BLaER1 treated with 17β-estradiol and CSF1 and Interleukin-3, amounts not matched to agents 10 nM and 100 nM (cell line): ENCODE results near the gene SLC6A7.

Experiments used
- H3K27ac ChIP-seq, 11 experiments: shearing (Covaris generic); formaldehyde crosslinking; 2 replicates each; pipeline ENCODE4 v1.8.1; 2022
- H3K27me3 ChIP-seq, 11 experiments: shearing (Covaris generic); formaldehyde crosslinking; 2 replicates each; pipeline ENCODE4 v1.8.1; 2022
- H3K36me3 ChIP-seq, 11 experiments: shearing (Covaris generic); formaldehyde crosslinking; 2 replicates each; pipeline ENCODE4 v1.8.1; 2022
- H3K4me1 ChIP-seq, 10 experiments: shearing (Covaris generic); formaldehyde crosslinking; 2 replicates each; pipeline ENCODE4 v1.8.1; 2022
- H3K4me2 ChIP-seq, 11 experiments: shearing (Covaris generic); formaldehyde crosslinking; 2 replicates each; pipeline ENCODE4 v1.8.1; 2022
- H3K4me3 ChIP-seq, 10 experiments: shearing (Covaris generic); formaldehyde crosslinking; 2 replicates each; pipeline ENCODE4 v1.8.1; 2022
- H3K9ac ChIP-seq, 11 experiments: shearing (Covaris generic); formaldehyde crosslinking; 2 replicates each; pipeline ENCODE4 v1.8.1; 2022
- H3K9me3 ChIP-seq, 11 experiments: shearing (Covaris generic); formaldehyde crosslinking; replicated peaks in 1 of 11; 2 replicates each; pipeline ENCODE4 v1.8.1; 2022
- H4K20me1 ChIP-seq, 11 experiments: shearing (Covaris generic); formaldehyde crosslinking; 2 replicates each; pipeline ENCODE4 v1.8.1; 2022
- Cebpa-rat ChIP-seq, 11 experiments: shearing (Covaris generic); IDR thresholded peaks; 2 replicates each; pipeline ENCODE4 v1.8.1; 2022

The SLC6A7 gene

GRCh38 chr5:150189326-150189725 is 536 bp upstream of the SLC6A7 start:
- Histone ChIP-seq H3K9ac (no peak overlapping the region), H3K4me3 (no peak overlapping the region), H4K20me1 (peaks cover 0 to 15% (median 0%) of the 10 kb centered on the region in 11 experiments; a peak in 5 of 22 replicates), H3K4me1 (peaks cover 16 to 27% (median 25%) of the 10 kb centered on the region in 10 experiments), H3K36me3 (no peaks in the 10 kb centered on the region), H3K4me2 (no peak overlapping the region), H3K9me3 (no peaks in the 10 kb centered on the region), H3K27me3 (peaks cover 54 to 68% (median 63%) of the 10 kb centered on the region in 11 experiments), H3K27ac (no peak overlapping the region)
- TF ChIP-seq Cebpa-rat (IDR thresholded peaks at IDR 0.05): no peak

- Histone ChIP-seq H3K4me3 (0 out of 20 replicates have a peak overlapping the region, but pooled peaks of 1 of the 10 experiments have one; percentile 10), H3K9ac (no peak overlapping the region), H3K27me3 (peaks cover 54 to 68% (median 63%) of the 10 kb centered on the region in 11 experiments), H3K36me3 (no peaks in the 10 kb centered on the region), H3K4me1 (peaks cover 11 to 19% (median 18%) of the 10 kb centered on the region in 10 experiments), H4K20me1 (peaks cover 0 to 15% (median 0%) of the 10 kb centered on the region in 11 experiments; a peak in 5 of 22 replicates), H3K9me3 (no peaks in the 10 kb centered on the region), H3K4me2 (peak overlapping the region in 8 of 11 experiments; percentile 3 to 60 (median 34); a peak in 10 of 22 replicates), H3K27ac (no peak overlapping the region)
- no peak for TF ChIP-seq Cebpa-rat (IDR thresholded peaks at IDR 0.05)
Observed at GRCh38 chr5:150190503-150190979, 679 bp downstream of the SLC6A7 start.

- Histone ChIP-seq H3K4me3 (no peak overlapping the region), H3K9ac (no peak overlapping the region), H3K36me3 (no peaks in the 10 kb centered on the region), H3K27me3 (peaks cover 54 to 68% (median 63%) of the 10 kb centered on the region in 11 experiments), H3K27ac (no peak overlapping the region), H3K4me2 (no peak overlapping the region), H3K4me1 (peaks cover 9 to 18% (median 14%) of the 10 kb centered on the region in 10 experiments; a peak in 19 of 20 replicates), H4K20me1 (peaks cover 0 to 15% (median 0%) of the 10 kb centered on the region in 11 experiments; a peak in 5 of 22 replicates), H3K9me3 (no peaks in the 10 kb centered on the region)
- TF ChIP-seq Cebpa-rat (IDR thresholded peaks at IDR 0.05): no peak
Observed at GRCh38 chr5:150190987-150191386, 1.1 kb downstream of the SLC6A7 start.

GRCh38 chr5:150192462-150192861 is 2.6 kb downstream of the SLC6A7 start:
- no peak for TF ChIP-seq Cebpa-rat (IDR thresholded peaks at IDR 0.05)
- Histone ChIP-seq H3K4me1 (peaks cover 7 to 18% (median 9%) of the 10 kb centered on the region in 10 experiments; a peak in 16 of 20 replicates), H3K27ac (no peak overlapping the region), H3K27me3 (peaks cover 53 to 62% (median 60%) of the 10 kb centered on the region in 11 experiments), H4K20me1 (peaks cover 0 to 15% (median 0%) of the 10 kb centered on the region in 11 experiments; a peak in 6 of 22 replicates), H3K4me3 (no peak overlapping the region), H3K9ac (no peak overlapping the region), H3K4me2 (no peak overlapping the region), H3K36me3 (no peaks in the 10 kb centered on the region), H3K9me3 (no peaks in the 10 kb centered on the region)

GRCh38 chr5:150195736-150196485 is 6.0 kb downstream of the SLC6A7 start:
- no peak overlapping the region for H3K9ac ChIP-seq
- no peak overlapping the region for H3K4me3 ChIP-seq
- H3K9me3 ChIP-seq: no peaks in the 10 kb centered on the region; a peak in 1 of 22 replicates
- peaks cover 19 to 28% (median 25%) of the 10 kb centered on the region in 11 experiments for H3K27me3 ChIP-seq
- TF ChIP-seq Cebpa-rat (IDR thresholded peaks at IDR 0.05): no peak
- H3K27ac ChIP-seq: no peak overlapping the region
- peaks cover 0 to 2% (median 0%) of the 10 kb centered on the region in 11 experiments; a peak in 2 of 22 replicates for H4K20me1 ChIP-seq
- no peak overlapping the region for H3K4me2 ChIP-seq
- H3K36me3 ChIP-seq: no peaks in the 10 kb centered on the region
- H3K4me1 ChIP-seq: peaks cover 0 to 6% (median 0%) of the 10 kb centered on the region in 10 experiments; a peak in 3 of 20 replicates

GRCh38 chr5:150196514-150196913 is 6.7 kb downstream of the SLC6A7 start:
- Histone ChIP-seq H3K4me2 (no peak overlapping the region), H3K27me3 (peaks cover 13 to 22% (median 19%) of the 10 kb centered on the region in 11 experiments), H3K9me3 (no peaks in the 10 kb centered on the region; a peak in 1 of 22 replicates), H3K9ac (no peak overlapping the region), H3K4me3 (no peak overlapping the region), H4K20me1 (no peaks in the 10 kb centered on the region; a peak in 1 of 22 replicates), H3K36me3 (no peaks in the 10 kb centered on the region), H3K4me1 (peaks cover 0 to 6% (median 0%) of the 10 kb centered on the region in 10 experiments; a peak in 2 of 20 replicates), H3K27ac (no peak overlapping the region)
- no peak for TF ChIP-seq Cebpa-rat (IDR thresholded peaks at IDR 0.05)

- no peaks in the 10 kb centered on the region for H3K36me3 ChIP-seq
- no peak for TF ChIP-seq Cebpa-rat (IDR thresholded peaks at IDR 0.05)
- no peaks in the 10 kb centered on the region; a peak in 1 of 22 replicates for H3K9me3 ChIP-seq
- H3K27me3 ChIP-seq: peaks cover 8 to 17% (median 14%) of the 10 kb centered on the region in 11 experiments
- H4K20me1 ChIP-seq: no peaks in the 10 kb centered on the region; a peak in 1 of 22 replicates
- H3K9ac ChIP-seq: no peak overlapping the region
- peaks cover 0 to 6% (median 0%) of the 10 kb centered on the region in 10 experiments; a peak in 2 of 20 replicates for H3K4me1 ChIP-seq
- no peak overlapping the region for H3K4me3 ChIP-seq
- no peak overlapping the region for H3K4me2 ChIP-seq
- no peak overlapping the region for H3K27ac ChIP-seq
Observed at GRCh38 chr5:150196986-150197385, 7.1 kb downstream of the SLC6A7 start.

- H3K9me3 ChIP-seq: no peaks in the 10 kb centered on the region; a peak in 1 of 22 replicates
- peaks cover 3 to 12% (median 10%) of the 10 kb centered on the region in 11 experiments for H3K27me3 ChIP-seq
- no peak overlapping the region for H3K27ac ChIP-seq
- H3K4me1 ChIP-seq: peaks cover 0 to 6% (median 0%) of the 10 kb centered on the region in 10 experiments; a peak in 2 of 20 replicates
- H3K4me3 ChIP-seq: no peak overlapping the region
- TF ChIP-seq Cebpa-rat (IDR thresholded peaks at IDR 0.05): no peak
- no peak overlapping the region for H3K9ac ChIP-seq
- H3K4me2 ChIP-seq: no peak overlapping the region
- no peaks in the 10 kb centered on the region for H3K36me3 ChIP-seq
- H4K20me1 ChIP-seq: no peaks in the 10 kb centered on the region; a peak in 1 of 22 replicates
Observed at GRCh38 chr5:150197476-150197875, 7.6 kb downstream of the SLC6A7 start.

GRCh38 chr5:150202501-150202900 is 12.6 kb downstream of the SLC6A7 start:
- no peaks in the 10 kb centered on the region for H3K27me3 ChIP-seq
- no peaks in the 10 kb centered on the region for H4K20me1 ChIP-seq
- H3K4me3 ChIP-seq: no peak overlapping the region
- no peak overlapping the region for H3K9ac ChIP-seq
- H3K36me3 ChIP-seq: no peaks in the 10 kb centered on the region
- H3K4me2 ChIP-seq: no peak overlapping the region
- no peak overlapping the region for H3K27ac ChIP-seq
- no peak for TF ChIP-seq Cebpa-rat (IDR thresholded peaks at IDR 0.05)
- H3K9me3 ChIP-seq: no peaks in the 10 kb centered on the region; a peak in 1 of 22 replicates
- peaks cover 0 to 23% (median 18%) of the 10 kb centered on the region in 10 experiments; a peak in 14 of 20 replicates for H3K4me1 ChIP-seq
